Vagina (tissue), 2 donors: ENCODE data around the gene ARHGAP24.

Experiments
- CTCF ChIP-seq, 3 experiments: fragments of 450-650 bp in 2 of 3; fragments of 200-600 bp in 1 of 3; sonication (generic) in 1 of 3; IDR thresholded peaks; one replicate each; pipeline ENCODE4 v1.5.1; 2017 to 2019; ENCODE audit warnings: antibody characterized with exemption in 3 of 3, mild to moderate bottlenecking in 2 of 3, moderate library complexity in 2 of 3
- POLR2A ChIP-seq, 2 donors: fragments of 450-650 bp; IDR thresholded peaks; one replicate each; pipeline ENCODE4 v1.6.1; 2017; ENCODE audit warnings: antibody characterized with exemption in 2 of 2, mild to moderate bottlenecking in 2 of 2, moderate library complexity in 2 of 2
- POLR2AphosphoS5 ChIP-seq, 2 donors: sonication (generic); formaldehyde crosslinking; IDR thresholded peaks; one replicate each; pipeline ENCODE4 v1.9.0; 2017; ENCODE audit warnings: antibody characterized with exemption in 2 of 2, mild to moderate bottlenecking in 2 of 2, low read depth in 1 of 2; ENCODE audit not compliant: insufficient read depth in 1 of 2

- TF ChIP-seq POLR2A (IDR thresholded peaks at IDR 0.05) = no peak
- TF ChIP-seq CTCF (IDR thresholded peaks at IDR 0.05) = no peak
- TF ChIP-seq POLR2AphosphoS5 (IDR thresholded peaks at IDR 0.05; ENCODE audit: insufficient read depth in 1 of 2, low read depth in 1 of 2) = no peak
These were observed 22.8 kb upstream of the ARHGAP24 start for GRCh38 chr4:85452058-85452731.
